DMS 273 (cell line): ENCODE results near the gene PTPRM.

Experiments
- DNase-seq: peaks from one replicate; lab custom pipeline; 2025; ENCODE audit not compliant: unreplicated experiment; lab: John Stamatoyannopoulos, UW

PTPRM gene

DNA sequence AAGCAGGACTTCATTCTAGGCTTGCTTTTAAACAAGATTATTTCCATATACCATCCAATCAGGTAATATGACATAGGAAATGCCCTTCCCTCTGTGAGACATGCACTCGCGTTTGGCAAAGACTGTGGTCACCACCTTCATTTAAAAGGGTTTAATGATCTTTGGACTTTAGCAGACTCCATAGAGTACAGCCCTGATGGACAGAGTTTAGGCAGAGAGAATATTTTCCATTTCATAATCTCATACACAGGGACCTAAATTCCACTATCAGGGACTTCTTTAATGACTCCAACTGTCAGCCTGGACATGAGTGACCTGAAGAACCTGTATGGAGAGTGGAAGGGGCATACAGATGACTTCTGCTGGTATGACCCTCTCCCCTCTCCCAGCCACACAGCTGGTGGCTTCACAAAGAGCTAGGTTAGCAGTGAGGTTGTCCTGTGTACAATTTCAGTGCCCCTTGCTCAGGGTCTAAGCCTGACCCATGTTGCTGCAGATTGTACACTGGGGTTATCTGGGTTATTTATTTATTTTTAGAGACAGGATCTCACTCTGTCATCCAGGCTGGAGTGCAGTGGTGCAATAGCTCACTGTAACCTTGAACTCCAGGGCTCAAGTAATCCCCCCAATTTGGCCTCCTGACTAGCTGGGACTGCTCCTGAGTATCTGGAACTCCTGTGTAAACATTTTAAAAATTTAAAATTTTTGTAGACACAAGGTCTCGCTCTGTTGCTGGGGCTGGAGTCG, 59.2 kb downstream of the PTPRM start:
- no peak for DNase-seq

DNA sequence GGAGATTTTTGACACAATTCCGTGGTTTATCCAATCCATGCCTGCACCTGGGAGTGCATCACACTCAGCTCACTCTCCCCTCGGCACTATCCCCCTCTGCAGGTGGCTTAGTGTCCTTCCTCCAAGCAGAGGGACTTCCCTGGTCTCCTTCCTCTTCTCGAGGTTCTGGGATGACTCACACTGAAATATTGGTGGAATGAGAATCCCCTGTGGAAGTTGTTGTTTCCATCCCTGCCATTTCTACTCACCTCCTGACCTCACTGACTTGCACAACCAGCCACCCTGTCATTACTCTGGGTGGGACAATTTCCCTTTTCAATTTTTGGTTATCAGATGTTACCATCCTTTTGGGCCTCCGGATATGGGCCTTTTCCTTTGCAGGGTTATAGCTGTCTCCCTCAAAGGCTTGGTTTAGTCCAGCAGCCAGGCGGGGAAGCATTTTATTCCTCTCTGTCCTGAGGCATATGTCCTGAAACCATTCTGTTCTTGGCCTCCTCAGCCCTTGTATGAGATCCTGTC, 59.9 kb downstream of the PTPRM start:
- DNase-seq, result no peak

DNA sequence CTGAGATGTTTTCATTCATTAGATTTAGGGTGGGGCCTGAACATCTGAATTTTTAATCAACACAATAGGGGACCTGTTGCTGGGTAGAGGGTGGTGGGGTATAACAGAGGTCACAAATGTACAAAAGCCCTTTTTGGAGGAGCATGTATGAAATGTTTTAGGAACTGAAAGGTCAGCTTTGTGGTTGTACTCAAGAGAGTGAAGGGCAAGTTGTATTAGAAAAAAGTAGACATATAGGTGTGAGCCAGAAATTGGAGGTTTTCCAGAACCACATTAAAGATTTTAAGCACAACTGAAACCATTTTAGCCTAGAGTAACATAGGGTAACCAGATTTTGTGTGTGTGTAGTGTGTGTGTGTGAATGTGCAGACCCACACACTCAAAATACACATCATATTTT, 62.3 kb downstream of the PTPRM start:
- no peak for DNase-seq

DNA sequence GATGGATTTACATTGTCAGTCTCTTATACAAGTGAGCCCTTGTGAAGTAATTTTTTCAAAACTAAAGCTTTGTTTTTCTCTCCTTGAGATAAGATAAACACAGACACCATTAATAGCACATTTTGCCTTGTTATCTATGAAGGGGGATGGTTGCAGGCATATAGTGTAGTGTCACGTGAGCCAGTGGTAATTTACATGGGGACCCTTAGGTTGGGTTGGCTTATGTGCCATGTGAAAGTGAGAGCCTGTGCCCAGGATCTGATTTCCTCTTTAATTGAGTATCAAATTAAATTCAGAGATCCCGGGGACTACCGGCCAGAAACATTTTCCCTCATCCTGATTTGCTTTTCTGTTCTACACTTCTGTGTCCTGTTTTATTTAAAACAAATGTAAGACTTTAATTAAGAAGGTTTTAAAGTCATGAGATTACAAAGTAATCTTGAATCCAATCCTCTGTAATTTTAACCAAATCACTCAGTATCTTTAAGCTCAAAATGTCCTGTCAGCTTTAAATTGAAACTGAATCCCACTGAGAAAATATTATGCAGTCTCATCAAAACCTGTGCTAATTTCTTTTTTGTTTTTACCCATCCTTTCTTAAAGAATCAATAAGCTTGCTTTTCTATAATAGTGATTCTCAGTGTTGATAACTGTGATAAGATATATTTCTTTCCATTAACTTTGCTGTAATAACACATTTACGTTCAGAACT, 63.8 kb downstream of the PTPRM start:
- DNase-seq, result no peak

DNA sequence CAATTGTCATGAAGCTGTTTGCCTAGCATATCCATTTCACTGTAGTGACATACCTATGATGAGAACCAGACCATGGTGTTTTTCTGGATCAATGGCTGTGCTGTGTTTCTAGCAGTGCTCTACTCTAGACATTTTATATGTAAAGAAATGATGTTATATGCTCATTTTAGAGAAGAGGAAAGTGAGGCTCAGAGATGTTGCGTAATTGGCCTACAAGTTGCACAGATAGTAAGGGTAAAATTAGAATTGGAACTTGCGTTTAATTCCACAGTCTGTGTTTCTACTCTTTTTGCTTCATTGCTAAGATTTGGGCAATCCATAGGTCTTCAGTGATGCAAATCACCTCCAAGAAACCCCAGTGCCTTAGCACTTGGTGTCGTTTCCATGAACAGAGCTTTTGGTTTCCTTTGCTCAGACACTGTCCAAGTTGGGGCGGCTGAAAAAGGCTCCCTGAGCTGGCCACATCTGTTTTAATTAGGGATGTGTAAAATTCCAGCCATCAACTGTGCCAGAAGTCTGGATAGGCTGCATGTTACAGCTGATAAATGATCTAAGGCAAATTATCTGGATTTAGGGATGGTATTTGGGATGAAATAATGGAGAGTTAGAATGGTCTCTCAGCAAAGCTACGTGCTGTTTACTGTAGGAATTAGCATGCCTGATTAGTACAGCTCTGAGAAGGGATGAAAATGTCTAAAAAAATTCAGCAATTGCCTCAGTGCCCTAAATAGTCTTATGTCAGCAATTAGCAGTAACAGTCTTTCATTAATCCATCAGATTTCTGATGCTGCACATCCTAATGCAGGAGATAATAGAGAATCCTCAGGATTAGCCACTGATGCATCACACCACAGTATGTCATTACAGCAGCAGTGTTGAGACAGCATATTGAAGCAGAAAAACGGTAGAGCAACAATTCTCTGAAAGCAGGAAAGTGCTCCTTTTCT, 65.3 kb downstream of the PTPRM start:
- DNase-seq, result no peak

DNA sequence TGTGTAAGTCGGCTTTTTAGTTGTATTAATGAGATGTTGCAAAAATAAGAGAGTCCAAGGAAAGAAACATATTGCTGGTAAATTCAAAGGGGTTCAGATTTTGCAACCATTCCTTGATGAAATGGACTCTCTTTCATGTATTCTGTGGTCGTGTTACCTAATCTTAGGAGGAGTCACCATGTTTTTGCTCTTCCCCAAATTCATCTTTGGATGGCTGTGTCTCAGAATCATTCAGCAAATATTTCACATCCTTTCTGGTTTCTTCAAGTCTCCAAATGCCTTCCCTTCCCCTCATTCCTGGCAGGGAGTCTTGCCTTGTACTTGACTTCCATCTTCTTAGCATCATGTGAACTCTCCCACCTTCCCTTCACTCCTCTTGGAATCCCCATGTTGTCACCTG, 66.1 kb downstream of the PTPRM start:
- DNase-seq, result no peak

DNA sequence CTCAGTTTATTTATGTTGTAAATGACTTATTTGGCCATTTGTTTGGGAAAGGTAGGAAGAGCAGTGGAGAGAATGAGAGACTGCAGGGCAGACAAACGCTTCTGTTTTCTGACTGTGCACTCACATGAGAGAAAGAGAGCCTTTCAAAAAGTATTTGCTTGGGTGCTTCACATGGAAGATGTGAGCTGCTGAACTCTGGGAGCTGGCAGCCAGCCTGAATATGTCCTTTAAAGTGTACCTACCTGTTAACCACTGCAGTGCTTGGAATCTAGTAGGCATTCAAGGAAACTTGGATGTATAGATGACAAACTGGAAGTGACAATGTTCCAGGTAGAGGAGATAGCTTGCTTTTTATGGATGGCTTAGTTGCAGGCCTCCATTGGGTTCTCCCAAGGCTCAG, 68.8 kb downstream of the PTPRM start:
- no peak for DNase-seq

DNA sequence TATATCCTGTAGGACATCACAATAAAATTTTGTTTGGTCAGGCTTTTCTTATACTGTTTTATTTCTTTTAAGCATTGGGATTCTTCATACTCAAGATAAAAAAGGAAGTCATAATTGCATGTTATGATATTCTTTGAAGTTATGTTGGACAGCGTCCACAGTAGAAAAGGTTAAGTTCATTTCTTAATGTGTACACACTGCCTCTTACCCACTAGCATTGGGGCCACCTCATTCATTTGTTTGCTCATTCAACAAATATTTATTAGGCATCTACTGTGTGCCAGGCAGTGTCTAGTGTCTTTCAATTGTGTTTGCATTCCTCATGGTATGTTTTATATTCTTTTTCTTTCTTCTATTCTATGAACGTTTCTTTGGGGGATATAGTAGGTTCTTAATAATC, 70.2 kb downstream of the PTPRM start:
- DNase-seq, result no peak

DNA sequence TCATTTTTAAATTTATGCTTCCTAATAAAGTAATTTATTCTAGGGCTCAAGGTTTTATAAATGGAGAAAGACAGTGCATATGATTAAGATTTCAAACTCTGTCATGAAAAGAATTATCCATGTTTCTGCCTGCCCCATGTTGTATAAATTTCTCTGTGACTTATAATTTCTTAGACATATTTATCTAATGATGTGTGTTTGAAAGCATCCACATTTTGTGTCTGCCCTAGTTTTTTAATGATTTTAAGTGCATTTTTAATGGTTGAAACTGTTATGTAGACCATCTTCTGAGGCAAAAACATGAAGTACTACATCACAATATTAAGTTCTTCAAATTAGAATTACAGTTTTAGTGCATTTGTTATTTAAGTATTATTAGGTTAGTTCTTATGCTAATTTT, 71.2 kb downstream of the PTPRM start:
- no peak for DNase-seq

DNA sequence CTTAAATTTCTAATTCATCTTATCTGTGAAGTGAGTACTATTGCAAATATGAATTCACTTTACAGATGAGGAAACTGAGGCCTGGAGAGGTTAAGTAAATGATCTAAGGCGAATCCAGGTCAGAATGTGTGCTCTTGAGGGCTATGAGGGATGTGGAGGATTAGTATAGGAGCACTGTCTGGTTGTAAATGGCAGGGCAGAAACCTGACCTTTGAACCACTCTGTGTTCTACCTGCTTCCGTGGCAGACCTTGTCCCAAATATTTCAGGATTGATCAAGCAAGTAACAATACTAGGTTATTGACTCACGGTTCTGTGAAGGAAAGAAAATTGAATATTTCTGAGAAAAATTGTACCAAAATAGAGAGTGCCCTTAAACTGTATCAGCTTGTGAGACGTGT, 74.7 kb downstream of the PTPRM start:
- no peak for DNase-seq

DNA sequence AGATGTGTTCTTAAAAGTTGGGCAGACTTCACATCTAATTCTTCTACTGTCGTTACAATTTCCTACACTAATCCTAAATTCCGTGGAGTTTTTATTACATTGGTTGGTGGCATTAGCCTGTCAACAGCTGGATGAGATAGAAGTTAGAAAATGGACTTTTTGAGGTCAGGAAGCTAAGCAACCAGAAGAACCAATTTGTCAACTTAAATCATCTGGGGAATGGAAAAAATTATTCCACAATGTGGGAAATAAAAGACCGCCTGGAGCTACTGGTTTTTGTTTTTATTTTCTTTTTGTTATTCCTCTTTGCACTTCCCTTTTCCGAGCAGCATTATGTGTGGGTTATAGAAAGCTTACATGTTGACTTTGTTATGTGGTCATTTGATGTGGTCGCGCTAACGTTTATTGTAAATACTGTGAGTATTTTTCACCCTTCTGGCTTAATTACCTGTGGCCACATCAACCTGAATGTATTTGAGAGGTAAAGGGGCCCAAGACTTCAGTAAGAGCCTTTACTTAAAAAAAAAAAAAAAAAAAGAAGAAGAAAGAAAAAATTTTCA, 75.3 kb downstream of the PTPRM start:
- DNase-seq, result no peak

DNA sequence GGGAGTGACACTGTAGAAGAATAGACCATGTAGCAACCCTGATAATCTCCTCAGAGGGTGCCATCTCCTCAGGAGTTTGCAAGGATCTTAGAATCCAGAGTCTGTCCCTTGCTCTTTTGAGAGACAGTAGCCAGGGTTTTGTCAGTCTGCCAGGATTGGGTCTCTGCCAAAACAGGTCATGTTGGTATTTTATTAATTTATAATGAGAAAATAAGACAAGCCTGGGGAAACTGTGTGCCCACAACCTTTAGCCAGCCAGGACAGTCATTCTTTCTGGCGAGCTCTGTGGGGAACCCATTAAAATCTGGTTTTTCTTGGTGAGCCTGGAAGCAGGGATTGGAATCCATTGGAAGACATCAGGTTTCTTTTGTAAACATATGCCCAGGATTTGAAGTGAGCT, 78.6 kb downstream of the PTPRM start:
- peak; percentile 3 for DNase-seq

DNA sequence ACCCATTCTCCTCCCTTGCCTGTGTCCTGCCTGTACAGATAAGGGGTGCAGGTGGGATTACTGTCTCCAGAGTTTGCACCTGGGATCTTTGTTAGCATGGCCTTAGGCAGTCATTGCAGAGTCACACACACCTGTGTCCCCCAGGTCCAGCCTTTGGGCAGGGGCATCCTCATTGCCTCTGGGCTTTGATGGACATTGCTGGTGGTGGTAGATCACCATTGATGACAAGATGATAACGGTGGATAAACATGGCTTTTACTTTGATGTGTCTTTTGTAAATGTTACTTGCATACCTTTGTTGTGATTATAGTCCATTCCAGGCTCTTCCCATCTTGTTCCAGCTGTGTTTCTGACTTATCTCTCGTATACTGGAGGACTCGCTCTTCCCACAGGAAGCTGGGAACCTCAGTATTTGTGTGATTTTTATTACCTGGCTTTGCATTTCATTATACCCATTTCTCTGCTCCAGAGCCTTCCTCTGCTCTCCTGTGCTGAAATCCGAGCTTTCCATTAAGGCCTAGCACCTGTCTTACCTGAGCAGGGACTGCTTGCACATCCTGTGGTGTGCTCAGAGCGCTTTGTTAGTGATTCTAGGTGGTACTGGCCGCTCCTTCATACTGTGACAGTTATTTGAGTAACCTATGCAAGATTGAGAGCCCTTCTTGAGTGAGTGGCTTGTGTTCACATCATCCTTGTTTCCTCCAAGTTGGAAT, 79.2 kb downstream of the PTPRM start:
- no peak for DNase-seq

DNA sequence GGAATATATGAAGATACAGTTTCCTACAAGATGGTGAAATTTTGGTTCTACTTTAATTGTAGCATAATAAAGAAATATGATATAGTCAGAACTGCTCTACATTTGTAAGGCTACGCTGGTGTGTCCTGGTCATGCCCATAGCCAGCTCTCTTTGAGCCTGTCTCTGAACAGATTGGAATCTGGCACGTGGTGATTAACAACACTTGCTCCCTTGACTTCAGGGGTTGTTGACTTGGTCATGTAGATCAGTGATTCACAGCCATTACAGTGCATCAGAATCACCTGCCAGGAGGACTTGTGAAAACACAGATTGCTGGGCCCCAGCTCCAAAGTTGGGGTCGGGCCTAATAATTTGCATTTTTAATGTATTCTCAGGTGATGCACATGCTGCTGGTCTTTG, 80.4 kb downstream of the PTPRM start:
- no peak for DNase-seq

DNA sequence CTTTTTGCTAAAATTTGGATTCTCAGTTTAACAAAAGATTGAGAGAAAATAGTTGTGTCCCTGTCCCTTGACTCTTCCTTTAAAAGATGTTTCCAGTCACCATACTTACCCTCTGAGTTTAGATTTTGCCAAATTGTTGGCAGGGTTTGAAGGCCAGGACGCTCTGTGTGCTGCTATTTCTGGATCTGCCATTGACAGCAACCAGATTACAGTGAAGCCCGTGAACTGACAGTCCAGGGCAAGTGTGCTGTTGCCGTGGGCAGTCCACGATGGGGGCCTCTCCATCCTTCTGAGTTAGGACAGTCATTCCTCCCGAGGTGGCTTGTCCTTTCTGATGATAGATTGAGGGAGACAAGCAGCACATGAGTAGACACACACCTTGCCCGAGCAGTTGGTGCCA, 89.9 kb downstream of the PTPRM start:
- no peak for DNase-seq

DNA sequence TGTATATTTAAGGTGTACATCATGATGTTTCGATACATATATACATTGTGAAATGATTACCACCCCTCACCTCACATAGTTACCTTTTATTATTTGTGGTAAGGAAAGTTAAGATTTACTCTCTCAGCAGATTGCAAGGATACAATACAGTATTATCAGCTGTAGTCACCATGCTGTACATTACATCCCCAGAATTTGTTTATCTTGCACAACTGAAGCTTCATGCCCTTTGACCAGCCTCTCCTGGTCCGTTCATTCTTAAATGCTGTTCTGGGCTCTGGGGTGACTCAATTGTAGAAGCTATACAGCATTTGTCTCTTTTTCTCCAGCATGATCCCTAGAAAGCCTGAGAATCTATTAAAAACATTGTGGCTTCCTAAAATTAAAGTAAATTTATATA, 90.8 kb downstream of the PTPRM start:
- no peak for DNase-seq

DNA sequence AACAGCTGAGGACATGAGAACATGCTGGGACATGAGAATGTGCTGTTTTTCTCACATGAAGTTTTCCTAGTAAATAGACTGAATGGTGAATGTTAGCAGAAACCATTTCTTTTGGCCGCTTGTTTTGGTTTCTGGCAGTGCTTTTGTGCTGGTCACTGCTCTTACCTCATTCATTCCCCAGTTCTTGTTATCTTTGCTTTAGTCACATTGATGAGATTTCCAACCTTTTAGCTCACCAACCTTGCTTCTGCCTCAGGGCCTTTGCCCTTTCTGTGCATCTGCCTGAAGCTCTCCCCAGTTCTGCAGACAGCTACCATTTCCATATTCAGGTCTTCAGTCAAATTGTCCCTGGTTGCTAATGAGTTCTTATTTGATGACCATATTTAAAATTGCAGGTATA, 91.6 kb downstream of the PTPRM start:
- DNase-seq, result no peak

DNA sequence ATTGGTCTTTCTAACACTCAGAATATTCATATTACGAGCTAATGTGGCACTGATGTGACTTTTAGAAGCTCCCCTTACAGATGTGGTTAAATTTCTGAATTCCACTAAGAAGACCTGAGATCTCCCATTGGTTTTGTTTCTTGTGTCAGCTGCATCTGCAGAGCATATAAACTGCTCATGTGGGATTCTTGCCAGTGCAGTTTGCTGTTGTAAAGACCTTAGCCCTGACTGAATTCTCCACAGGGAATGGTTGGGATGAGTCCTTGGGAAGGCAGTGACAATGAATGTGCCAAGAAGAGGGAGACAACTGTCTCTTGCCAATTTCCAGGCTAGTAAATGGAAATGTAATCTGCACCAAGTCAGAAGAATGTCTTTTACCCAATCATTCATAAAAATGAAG, 94.1 kb downstream of the PTPRM start:
- DNase-seq, result no peak

DNA sequence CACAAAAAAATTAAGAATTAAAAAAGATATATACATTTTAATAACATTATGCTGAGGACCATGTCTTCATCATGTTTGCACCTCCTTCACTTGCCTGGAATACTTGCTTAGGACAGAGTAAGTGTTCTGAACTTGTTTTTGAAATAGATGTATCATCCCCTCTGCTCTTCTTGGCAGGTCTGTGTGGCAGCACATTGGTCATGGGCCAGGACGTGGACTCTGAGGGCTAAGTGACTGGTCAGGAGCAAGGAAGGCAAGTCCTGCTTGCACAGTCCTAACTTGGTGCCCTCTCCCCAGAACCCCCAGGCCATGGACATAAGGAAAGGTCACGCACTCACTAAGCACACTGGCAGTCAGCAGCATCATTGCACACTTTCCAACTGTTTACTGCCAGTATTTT, 95.8 kb downstream of the PTPRM start:
- no peak for DNase-seq
